NB4 (cell line): ENCODE data around the gene STK11IP.

Source experiments
- DNase-seq: peaks from one replicate; pipeline ENCODE4 v3.0.0; 2010; ENCODE audit warnings: low read depth
- H3K4me3 ChIP-seq: one replicate; pipeline ENCODE4 v1.5.1; 2011; ENCODE audit warnings: mild to moderate bottlenecking, low read depth, low read length, moderate library complexity
- MYC ChIP-seq: IDR thresholded peaks from 2 replicates; pipeline ENCODE4 v1.6.1; 2011; ENCODE audit warnings: low read depth, low read length
- POLR2A ChIP-seq: IDR thresholded peaks from 2 replicates; pipeline ENCODE4 v1.6.1; 2011; ENCODE audit warnings: mild to moderate bottlenecking; ENCODE audit not compliant: insufficient read length; ENCODE audit errors: extremely low read depth
- TF ChIP-seq, protein P1 (sequence below): IDR thresholded peaks from 2 replicates; pipeline ENCODE4 v1.6.1; 2011; ENCODE audit warnings: low read depth, low read length
- TF ChIP-seq, protein P2 (sequence below): IDR thresholded peaks from one replicate; pipeline ENCODE4 v1.5.1; 2012; ENCODE audit warnings: low read depth, low read length

Gene STK11IP

DNA sequence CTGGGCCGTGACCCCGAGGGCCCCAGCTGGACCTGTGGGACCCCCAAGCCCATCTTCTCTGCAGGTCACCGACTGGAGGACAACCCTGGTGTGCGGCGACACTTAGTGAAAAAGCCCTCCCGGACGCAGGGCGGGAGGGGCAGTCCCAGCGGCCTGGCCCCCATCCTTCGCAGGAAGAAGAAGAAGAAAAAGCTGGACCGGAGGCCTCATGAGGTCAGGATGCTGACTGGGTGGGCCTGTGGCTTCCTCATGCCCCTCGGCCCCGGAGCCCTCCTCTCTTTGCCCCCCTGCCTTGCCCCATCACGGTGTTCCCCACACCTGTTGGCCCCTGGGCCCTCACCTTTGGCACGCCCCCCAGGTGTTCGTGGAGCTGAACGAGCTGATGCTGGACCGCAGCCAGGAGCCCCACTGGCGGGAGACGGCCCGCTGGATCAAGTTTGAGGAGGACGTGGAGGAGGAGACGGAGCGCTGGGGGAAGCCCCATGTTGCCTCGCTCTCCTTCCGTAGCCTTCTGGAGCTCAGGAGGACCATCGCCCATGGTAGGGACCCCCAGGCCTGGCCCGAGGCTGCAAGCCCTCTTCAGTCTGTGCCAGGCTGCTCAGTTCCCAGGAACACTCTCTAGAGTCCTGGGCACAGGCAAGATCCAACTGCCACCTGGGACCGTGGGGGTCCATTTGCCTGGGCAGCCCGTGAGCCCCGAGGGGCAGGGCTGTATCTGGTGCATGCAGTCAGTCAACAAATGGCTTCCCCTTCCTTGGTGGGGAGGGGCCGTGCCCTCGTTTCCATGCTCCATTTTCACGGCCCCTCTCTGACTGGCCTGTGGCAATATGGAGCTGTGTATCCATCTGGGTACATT, 34.5 kb downstream of the STK11IP start:
- TF ChIP-seq, protein P1, sequence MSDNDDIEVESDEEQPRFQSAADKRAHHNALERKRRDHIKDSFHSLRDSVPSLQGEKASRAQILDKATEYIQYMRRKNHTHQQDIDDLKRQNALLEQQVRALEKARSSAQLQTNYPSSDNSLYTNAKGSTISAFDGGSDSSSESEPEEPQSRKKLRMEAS, result no peak
- TF ChIP-seq, protein P2, sequence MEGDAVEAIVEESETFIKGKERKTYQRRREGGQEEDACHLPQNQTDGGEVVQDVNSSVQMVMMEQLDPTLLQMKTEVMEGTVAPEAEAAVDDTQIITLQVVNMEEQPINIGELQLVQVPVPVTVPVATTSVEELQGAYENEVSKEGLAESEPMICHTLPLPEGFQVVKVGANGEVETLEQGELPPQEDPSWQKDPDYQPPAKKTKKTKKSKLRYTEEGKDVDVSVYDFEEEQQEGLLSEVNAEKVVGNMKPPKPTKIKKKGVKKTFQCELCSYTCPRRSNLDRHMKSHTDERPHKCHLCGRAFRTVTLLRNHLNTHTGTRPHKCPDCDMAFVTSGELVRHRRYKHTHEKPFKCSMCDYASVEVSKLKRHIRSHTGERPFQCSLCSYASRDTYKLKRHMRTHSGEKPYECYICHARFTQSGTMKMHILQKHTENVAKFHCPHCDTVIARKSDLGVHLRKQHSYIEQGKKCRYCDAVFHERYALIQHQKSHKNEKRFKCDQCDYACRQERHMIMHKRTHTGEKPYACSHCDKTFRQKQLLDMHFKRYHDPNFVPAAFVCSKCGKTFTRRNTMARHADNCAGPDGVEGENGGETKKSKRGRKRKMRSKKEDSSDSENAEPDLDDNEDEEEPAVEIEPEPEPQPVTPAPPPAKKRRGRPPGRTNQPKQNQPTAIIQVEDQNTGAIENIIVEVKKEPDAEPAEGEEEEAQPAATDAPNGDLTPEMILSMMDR, result no peak
- no peak for TF ChIP-seq MYC
- no peak for TF ChIP-seq POLR2A
- no peak overlapping the region for H3K4me3 ChIP-seq
- DNase-seq, result no peak

DNA sequence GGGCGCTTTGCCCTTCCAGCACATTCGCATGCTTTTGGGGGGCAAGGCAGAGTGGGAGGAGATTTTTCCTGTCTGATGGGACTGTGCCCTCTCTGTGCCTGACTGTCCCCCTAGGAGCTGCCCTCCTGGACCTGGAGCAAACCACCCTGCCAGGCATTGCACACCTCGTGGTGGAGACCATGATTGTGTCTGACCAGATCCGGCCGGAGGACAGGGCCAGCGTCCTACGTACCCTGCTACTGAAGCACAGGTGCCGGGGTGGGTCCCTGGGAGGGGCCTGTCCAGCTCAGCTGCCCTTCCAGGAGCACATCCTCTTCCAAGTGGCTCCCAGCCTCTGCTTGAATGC, 35.1 kb downstream of the STK11IP start:
- no peak for DNase-seq
- TF ChIP-seq, protein P2, result no peak
- TF ChIP-seq MYC (no peak), POLR2A (no peak)
- TF ChIP-seq, protein P1, result no peak
- H3K4me3 ChIP-seq, result no peak overlapping the region

DNA sequence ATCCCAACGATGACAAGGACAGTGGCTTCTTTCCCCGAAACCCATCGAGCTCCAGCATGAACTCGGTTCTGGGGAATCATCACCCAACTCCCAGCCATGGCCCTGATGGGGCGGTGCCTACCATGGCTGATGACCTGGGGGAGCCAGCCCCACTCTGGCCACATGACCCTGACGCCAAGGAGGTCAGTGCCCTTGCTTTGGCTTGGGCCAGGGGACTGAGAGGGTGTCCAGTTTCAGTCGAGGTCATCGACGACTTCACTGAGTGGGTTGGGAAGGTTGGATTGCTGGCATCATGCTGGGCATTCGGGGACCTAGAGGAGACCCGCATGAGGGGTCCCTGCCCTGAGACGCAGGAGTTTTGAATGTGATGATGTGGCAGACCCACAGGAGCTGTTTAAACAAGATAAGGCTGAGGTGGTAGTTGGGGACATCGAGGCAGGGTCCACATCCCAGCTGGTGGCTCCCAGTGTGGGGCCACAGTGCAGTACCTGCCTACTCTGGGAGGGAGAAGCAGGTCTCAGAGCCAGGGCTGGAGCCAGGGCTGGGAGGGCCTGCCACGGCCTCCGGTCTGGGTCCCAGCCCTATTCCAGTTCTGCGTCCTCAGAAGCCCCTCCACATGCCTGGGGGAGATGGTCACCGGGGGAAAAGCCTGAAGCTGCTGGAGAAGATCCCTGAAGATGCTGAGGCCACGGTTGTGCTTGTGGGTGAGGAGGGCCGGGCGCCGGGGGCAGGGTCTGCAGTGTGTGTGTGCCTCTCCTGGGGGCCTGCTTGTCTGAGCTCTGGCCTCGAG, 35.8 kb downstream of the STK11IP start:
- H3K4me3 ChIP-seq, result no peak overlapping the region
- TF ChIP-seq, protein P2, result no peak
- TF ChIP-seq, protein P1, result no peak
- no peak for TF ChIP-seq MYC
- TF ChIP-seq POLR2A, result no peak
- no peak for DNase-seq

DNA sequence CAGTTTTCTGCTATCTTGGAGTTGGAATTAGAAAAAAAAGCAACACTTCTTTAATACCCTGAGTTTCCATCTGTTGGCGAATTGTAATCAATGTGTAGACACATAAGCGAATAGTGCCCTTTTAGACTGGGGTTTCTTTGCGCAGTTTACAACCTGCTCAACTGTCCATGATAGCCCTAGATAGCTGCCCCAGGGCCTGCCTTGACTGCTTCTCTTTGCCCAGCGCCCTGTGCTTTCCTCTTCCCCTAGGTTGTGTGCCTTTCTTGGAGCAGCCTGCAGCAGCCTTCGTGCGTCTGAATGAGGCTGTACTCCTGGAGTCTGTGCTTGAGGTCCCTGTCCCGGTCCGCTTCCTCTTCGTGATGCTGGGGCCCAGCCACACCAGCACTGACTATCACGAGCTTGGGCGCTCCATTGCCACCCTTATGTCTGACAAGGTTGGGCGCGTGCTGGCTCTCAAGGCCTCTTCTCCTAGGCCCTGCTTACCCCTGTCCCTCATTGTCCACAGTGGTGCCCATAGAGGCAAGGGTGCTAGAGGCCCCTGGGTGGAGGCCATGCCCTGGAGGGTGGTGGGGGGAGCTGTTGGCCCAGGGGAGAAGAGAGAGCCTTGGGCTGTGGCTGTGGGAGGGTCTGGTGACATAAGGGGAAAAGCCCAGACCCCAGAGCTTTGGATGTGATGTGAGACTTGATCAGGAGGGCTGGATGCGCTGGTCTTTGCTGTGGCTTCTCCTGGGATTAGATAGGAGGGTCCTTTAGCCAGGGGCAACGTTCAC, 36.7 kb downstream of the STK11IP start:
- no peak for TF ChIP-seq POLR2A
- TF ChIP-seq MYC, result no peak
- TF ChIP-seq, protein P2, result no peak
- TF ChIP-seq, protein P1, result no peak
- no peak overlapping the region for H3K4me3 ChIP-seq
- no peak for DNase-seq

DNA sequence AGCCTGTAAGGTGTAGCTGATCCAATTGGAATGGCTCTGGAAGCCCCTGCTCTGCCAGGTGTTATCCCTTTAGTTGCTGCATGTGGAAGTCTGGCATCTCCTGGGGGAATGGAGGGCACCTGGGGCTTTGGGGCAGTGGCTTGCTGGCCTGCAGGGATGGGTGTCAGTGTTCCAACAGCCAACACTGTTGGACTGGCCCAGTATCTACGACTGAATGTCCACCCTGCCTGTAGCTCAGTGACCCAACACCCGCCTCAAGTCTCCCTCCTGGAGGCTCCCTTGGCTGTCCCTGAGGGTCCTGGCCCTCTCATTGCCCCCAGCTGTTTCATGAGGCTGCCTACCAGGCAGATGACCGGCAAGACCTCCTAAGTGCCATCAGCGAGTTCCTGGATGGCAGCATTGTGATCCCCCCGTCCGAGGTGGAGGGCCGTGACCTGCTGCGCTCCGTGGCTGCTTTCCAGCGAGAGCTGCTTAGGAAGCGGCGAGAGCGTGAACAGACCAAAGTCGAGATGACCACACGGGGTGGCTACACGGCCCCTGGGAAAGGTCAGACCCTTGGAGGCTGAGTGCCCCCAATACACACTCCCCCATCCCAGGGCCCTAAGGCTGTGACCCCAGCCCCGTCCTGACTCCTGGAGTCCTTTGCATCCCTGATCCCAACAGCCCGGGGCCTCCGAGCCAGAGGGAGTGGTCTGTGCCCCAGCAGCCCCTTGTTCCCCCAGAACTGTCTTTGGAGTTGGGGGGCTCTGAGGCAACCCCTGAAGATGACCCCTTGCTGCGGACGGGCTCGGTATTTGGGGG, 37.5 kb downstream of the STK11IP start:
- TF ChIP-seq POLR2A (no peak), MYC (no peak)
- TF ChIP-seq, protein P1, result no peak
- no peak for DNase-seq
- H3K4me3 ChIP-seq, result no peak overlapping the region
